GM12878 (cell line): ENCODE data around the gene CLECL1. TPM values are rescaled to one million over a fixed set of nuclear protein-coding genes. Genes with fewer than 3 reads are reported as not detected.

Experiments used
- ATAC-seq: fragments of 200-7000 bp; cut with Tn5 transposase; 3 replicates; pipeline ENCODE4 v1.9.1; 2020; ENCODE audit warnings: mild to moderate bottlenecking, moderate library complexity
- BruUV-seq: library from RNA; stranded (reverse); fragments of 400-500 nt; replicated peaks from 2 replicates; lab custom pipeline; 2021; lab: Mats Ljungman, UMichigan
- CTCF ChIA-PET: fragments of 300-600 bp; sonication (Branson Sonifier 250); formaldehyde crosslinking; extraction: SDS; loops from one replicate; lab custom pipeline; 2021; ENCODE audit warnings: inconsistent platforms; lab: Yijun Ruan, JAX
- POLR2A ChIA-PET: fragments of 350-600 bp; formaldehyde crosslinking; extraction: SDS; loops from one replicate; lab custom pipeline; 2021; ENCODE audit warnings: inconsistent platforms; lab: Charles Lee
- RAD21 ChIA-PET: fragments of 300-600 bp; sonication (Branson Sonifier 250); formaldehyde crosslinking; loops from one replicate; lab custom pipeline; 2023; ENCODE audit warnings: antibody characterized with exemption; ENCODE audit not compliant: unreplicated experiment; lab: Charles Lee
- SMC1A ChIA-PET: fragments of 300-600 bp; sonication (Branson Sonifier 250); formaldehyde crosslinking; loops from one replicate; lab custom pipeline; 2023; ENCODE audit not compliant: unreplicated experiment, uncharacterized antibody; lab: Charles Lee
- DNase-seq: peaks from one replicate; pipeline ENCODE4 v3.0.0-alpha.2; 2011; ENCODE audit warnings: low read depth, low spot score
- FAIRE-seq: peaks from 3 replicates; lab custom pipeline; 2011; peaks lifted over from hg19 to GRCh38; lab: Jason Lieb, UNC
- H2AFZ ChIP-seq: 2 replicates; pipeline ENCODE4 v1.6.0; 2011; ENCODE audit warnings: low read depth, low read length, control low read depth; ENCODE audit not compliant: control insufficient read depth
- H3K27ac ChIP-seq: 2 replicates; pipeline ENCODE4 v1.5.1; 2011; ENCODE audit warnings: control low read depth; ENCODE audit not compliant: control insufficient read depth, insufficient read depth
- H3K27me3 ChIP-seq, 2 experiments: replicated peaks in 1 of 2; 2 replicates each; pipeline versions ENCODE4 v1.6.0 to v1.6.1; 2011; ENCODE audit warnings: low read length in 1 of 2; ENCODE audit not compliant: control insufficient read depth in 2 of 2, insufficient read depth in 2 of 2
- H3K36me3 ChIP-seq, 2 experiments: 2 replicates each; pipeline ENCODE4 v1.5.1; 2011; ENCODE audit warnings: low read length in 1 of 2; ENCODE audit not compliant: control insufficient read depth in 2 of 2, insufficient read depth in 2 of 2
- H3K4me1 ChIP-seq: 2 replicates; pipeline ENCODE4 v1.6.1; 2011; ENCODE audit warnings: mild to moderate bottlenecking, low read length, moderate library complexity, mixed read lengths; ENCODE audit not compliant: control insufficient read depth, insufficient read depth
- H3K4me2 ChIP-seq: 2 replicates; pipeline ENCODE4 v1.6.0; 2011; ENCODE audit warnings: control low read depth; ENCODE audit not compliant: control insufficient read depth, insufficient read depth
- H3K4me3 ChIP-seq: fragments of 200-600 bp; sonication (generic); 2 replicates; pipeline ENCODE4 v1.5.1; 2016
- H3K79me2 ChIP-seq: 2 replicates; pipeline ENCODE4 v1.6.0; 2011; ENCODE audit warnings: low read length; ENCODE audit not compliant: control insufficient read depth, insufficient read depth
- H3K9ac ChIP-seq: 2 replicates; pipeline ENCODE4 v1.8.0; 2011; ENCODE audit warnings: low read length, control low read depth, mixed read lengths; ENCODE audit not compliant: control insufficient read depth, insufficient read depth
- H3K9me3 ChIP-seq: replicated peaks from 3 replicates; pipeline ENCODE4 v1.5.1; 2011; ENCODE audit warnings: mild to moderate bottlenecking, low read length; ENCODE audit not compliant: control insufficient read depth, insufficient read depth
- H4K20me1 ChIP-seq: 2 replicates; pipeline ENCODE4 v1.6.0; 2011; ENCODE audit not compliant: control insufficient read depth, insufficient read depth
- CHD1 ChIP-seq: IDR thresholded peaks from 2 replicates; pipeline ENCODE4 v1.6.1; 2012; ENCODE audit warnings: low read depth, low read length, improper control_type of control experiment
- ESRRA ChIP-seq: IDR thresholded peaks from 2 replicates; pipeline ENCODE4 v1.6.1; 2012; ENCODE audit warnings: mild to moderate bottlenecking, low read length, improper control_type of control experiment
- KDM1A ChIP-seq: fragments of 200-600 bp; sonication (generic); IDR thresholded peaks from 2 replicates; pipeline ENCODE4 v1.6.1; 2016; ENCODE audit warnings: borderline replicate concordance
- MAX ChIP-seq: IDR thresholded peaks from 2 replicates; pipeline ENCODE4 v1.6.1; 2012; ENCODE audit warnings: low read depth, low read length, improper control_type of control experiment
- MXI1 ChIP-seq: fragments of 150-350 bp; IDR thresholded peaks from 2 replicates; pipeline ENCODE4 v1.6.1; 2011; ENCODE audit warnings: low read depth, mild to moderate bottlenecking, inconsistent platforms, low read length, improper control_type of control experiment
- MYC ChIP-seq: IDR thresholded peaks from 2 replicates; pipeline ENCODE4 v1.6.1; 2011; ENCODE audit warnings: mild to moderate bottlenecking, low read length, moderate library complexity, inconsistent platforms; ENCODE audit not compliant: insufficient read depth, insufficient replicate concordance, insufficient read length, severe bottlenecking
- NR2C2 ChIP-seq: IDR thresholded peaks from 2 replicates; pipeline ENCODE4 v1.6.1; 2011; ENCODE audit warnings: borderline replicate concordance, low read depth; ENCODE audit not compliant: control insufficient read depth, insufficient read length
- POLR2AphosphoS5 ChIP-seq: IDR thresholded peaks from 2 replicates; pipeline ENCODE4 v1.6.1; 2011; ENCODE audit warnings: mild to moderate bottlenecking, low read length, inconsistent platforms
- ZNF217 ChIP-seq: fragments of 450-650 bp; IDR thresholded peaks from 2 replicates; pipeline ENCODE4 v1.6.1; 2017; ENCODE audit warnings: antibody characterized with exemption, mild to moderate bottlenecking
- ZNF384 ChIP-seq: IDR thresholded peaks from 2 replicates; pipeline ENCODE4 v1.6.1; 2012; ENCODE audit warnings: low read depth, mild to moderate bottlenecking, low read length, improper control_type of control experiment, borderline replicate concordance
- ZSCAN29 ChIP-seq: fragments of 450-650 bp; IDR thresholded peaks from 2 replicates; pipeline ENCODE4 v1.6.1; 2017; ENCODE audit warnings: mild to moderate bottlenecking, moderate library complexity
- WGBS: methylation state at CpG from one replicate; pipeline ENCODE4 v1.1.6; 2016; ENCODE audit warnings: low lambda C conversion rate; ENCODE audit not compliant: insufficient replicate concordance, insufficient coverage; ENCODE audit errors: missing lambda C conversion rate; 5-methylcytosine and 5-hydroxymethylcytosine counted together
- in situ Hi-C: fragments of 300-500 bp; cut with MboI; formaldehyde crosslinking; loops from 9 replicates; pipeline ENCODE4 v1.14.3; 2018; ENCODE audit warnings: mixed read lengths
- intact Hi-C: fragments of 100-400 bp; cut with micrococcal nuclease; formaldehyde crosslinking; loops from one replicate; pipeline ENCODE4 v1.14.2; 2022; ENCODE audit not compliant: unreplicated experiment
- polyA plus RNA-seq, 11 experiments: library from polyadenylated mRNA; depleted of rRNA in 4 of 11; unstranded in 6 of 11; stranded (reverse) in 5 of 11; fragments of >200 nt; fragmentation: Nextera tagmentation in 4 of 11; fragmentation: Illumina TruSeq in 1 of 11; extraction: Ambion mirVana in 4 of 11; extraction: Trizol in 1 of 11; gene quantifications; 1 replicate in 1 of 11; 2 replicates in 10 of 11; pipeline versions ENCODE4 v1.2.1 to v1.2.3, GENCODE V29; 2011 to 2016; ENCODE audit warnings: inconsistent platforms in 2 of 11, missing spikeins in 2 of 11, low read depth in 1 of 11
- total RNA-seq, 4 experiments: library from RNA; depleted of rRNA in 3 of 4; stranded (reverse); fragments of >200 nt in 3 of 4; fragmentation: Illumina TruSeq in 1 of 4; extraction: Trizol in 1 of 4; gene quantifications; 2 replicates each; pipeline versions ENCODE4 v1.2.1 to v1.2.3, GENCODE V29; 2013 to 2021
- TF ChIP-seq, protein P1 (sequence below): IDR thresholded peaks from 2 replicates; pipeline ENCODE4 v1.6.1; 2012; ENCODE audit warnings: low read length, inconsistent platforms

Gene CLECL1
- total and polyA plus RNA-seq, 10 of the 15 experiments (the other 5 are each of a cell fraction or from before 2014, with no cell fraction given): 4.6 to 56.5 (median 46.4) TPM

- SMC1A ChIA-PET: interaction anchor here (0.8 to 1.5 kb wide), 3 partner anchors 10 to 25 kb away, joined by 4 to 7 read pairs (median 5); no protein-coding TSS in a partner anchor
- no peak overlapping the region for H3K27ac ChIP-seq
- in situ Hi-C loops: no loop called here
- no peak overlapping the region for H3K4me3 ChIP-seq
- H3K9me3 ChIP-seq: no peaks in the 10 kb centered on the region; the same call in 2 of the 3 replicates
- POLR2A ChIA-PET: interaction anchor here (0.6 to 0.7 kb wide), 2 partner anchors 15 to 772 kb away, joined by 3 to 6 read pairs; no protein-coding TSS in a partner anchor
- no peaks in the 10 kb centered on the region for H3K36me3 ChIP-seq
- no peak overlapping the region for H2AFZ ChIP-seq
- CTCF ChIA-PET: interaction anchor here (0.9 to 7.8 kb wide), 5 partner anchors 15 to 25 kb away, joined by 3 to 52 read pairs (median 4); no protein-coding TSS in a partner anchor
- TF ChIP-seq ZNF384: 0 out of 2 replicates have a peak, but pooled peaks have one; percentile 35
- TF ChIP-seq, protein P1, sequence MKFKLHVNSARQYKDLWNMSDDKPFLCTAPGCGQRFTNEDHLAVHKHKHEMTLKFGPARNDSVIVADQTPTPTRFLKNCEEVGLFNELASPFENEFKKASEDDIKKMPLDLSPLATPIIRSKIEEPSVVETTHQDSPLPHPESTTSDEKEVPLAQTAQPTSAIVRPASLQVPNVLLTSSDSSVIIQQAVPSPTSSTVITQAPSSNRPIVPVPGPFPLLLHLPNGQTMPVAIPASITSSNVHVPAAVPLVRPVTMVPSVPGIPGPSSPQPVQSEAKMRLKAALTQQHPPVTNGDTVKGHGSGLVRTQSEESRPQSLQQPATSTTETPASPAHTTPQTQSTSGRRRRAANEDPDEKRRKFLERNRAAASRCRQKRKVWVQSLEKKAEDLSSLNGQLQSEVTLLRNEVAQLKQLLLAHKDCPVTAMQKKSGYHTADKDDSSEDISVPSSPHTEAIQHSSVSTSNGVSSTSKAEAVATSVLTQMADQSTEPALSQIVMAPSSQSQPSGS: no peak
- TF ChIP-seq, all 136 proteins: peak for 1
- 50% methylated on average over 2 of the region's 2 CpGs for WGBS
- Histone ChIP-seq H3K4me2 (no peak overlapping the region), H3K9ac (no peak overlapping the region), H4K20me1 (no peaks in the 10 kb centered on the region), H3K79me2 (no peaks in the 10 kb centered on the region), H3K27me3 (no peaks in the 10 kb centered on the region), H3K4me1 (peaks cover 7% of the 10 kb centered on the region; the same call in 1 of the 2 replicates)
- no TSS peak for BruUV-seq
- no peak for FAIRE-seq
- DNase-seq: no peak
- intact Hi-C loops: no loop called here
- RAD21 ChIA-PET: interaction anchor here (0.9 to 8.1 kb wide), 3 partner anchors 19 to 25 kb away, joined by 3 to 134 read pairs (median 5); partner anchors contain the start of gene CD69
- ATAC-seq: no peak
These were observed 40.5 kb upstream of the CLECL1 start for GRCh38 chr12:9773216-9773877.

DNA sequence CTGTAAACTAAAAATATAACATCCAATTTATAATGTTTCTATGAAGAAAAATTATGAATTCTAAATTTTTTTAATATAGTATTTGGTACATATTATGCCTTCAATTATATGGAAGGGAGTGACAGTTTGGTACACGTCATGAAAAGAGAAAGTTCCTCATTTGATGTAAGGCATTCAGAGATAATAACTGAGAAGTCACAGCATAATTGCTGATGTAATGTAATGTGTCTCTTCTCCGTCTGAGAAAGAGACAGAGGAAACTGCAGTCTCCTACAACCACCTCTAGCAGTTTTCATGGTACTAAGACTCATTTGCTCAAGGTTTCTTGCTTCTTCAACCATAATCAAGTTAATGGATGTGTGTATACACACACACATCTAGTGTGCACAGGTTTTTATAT is 30.1 kb upstream of the CLECL1 start:
- ChIA-PET CTCF (interaction anchor here (0.8 to 19.3 kb wide), 3 partner anchors 8 to 36 kb away, joined by 3 to 835 read pairs (median 102); no protein-coding TSS in a partner anchor), SMC1A (interaction anchor here (4.0 to 22.8 kb wide), 2 partner anchors 12 to 35 kb away, joined by 71 to 814 read pairs; no protein-coding TSS in a partner anchor), RAD21 (interaction anchor here (17.5 kb wide), 1 partner anchor 34 kb away, joined by 577 read pairs; no protein-coding TSS in a partner anchor), POLR2A (interaction anchor here (0.7 to 0.8 kb wide), 2 partner anchors 10 to 12 kb away, joined by 3 read pairs; no protein-coding TSS in a partner anchor)
- no peak overlapping the region for H3K4me3 ChIP-seq
- no peak overlapping the region for H3K4me2 ChIP-seq
- no peaks in the 10 kb centered on the region for H3K27me3 ChIP-seq
- intact Hi-C loops: no loop called here
- no peak for DNase-seq
- H3K27ac ChIP-seq: no peak overlapping the region
- H3K36me3 ChIP-seq: no peaks in the 10 kb centered on the region
- H2AFZ ChIP-seq: no peak overlapping the region
- BruUV-seq: no TSS peak
- no peak for FAIRE-seq
- no peak overlapping the region for H3K9ac ChIP-seq
- in situ Hi-C loops: no loop called here
- ATAC-seq: no peak
- H3K4me1 ChIP-seq: peaks cover 18% of the 10 kb centered on the region
- 96% methylated on average over 2 of the region's 2 CpGs for WGBS
- H3K9me3 ChIP-seq: no peaks in the 10 kb centered on the region; the same call in 1 of the 3 replicates
- peaks cover 25% of the 10 kb centered on the region for H3K79me2 ChIP-seq
- no peaks in the 10 kb centered on the region for H4K20me1 ChIP-seq
- no peak for TF ChIP-seq ZSCAN29
- TF ChIP-seq MXI1: no peak
- no peak for TF ChIP-seq ZNF217
- no peak for TF ChIP-seq MYC
- TF ChIP-seq KDM1A: no peak
- no peak for TF ChIP-seq POLR2AphosphoS5
- no peak for TF ChIP-seq ESRRA
- TF ChIP-seq CHD1: no peak
- TF ChIP-seq MAX: no peak
- TF ChIP-seq NR2C2: no peak
